GM19025 (cell line): Measurements from ENCODE around the gene DYSF.

Experiments used
- ATAC-seq: cut with Tn5 transposase; IDR thresholded peaks from one replicate; pipeline ENCODE4 v1.9.1; 2021; ENCODE audit warnings: mild to moderate bottlenecking, low read depth, moderate library complexity; ENCODE audit not compliant: unreplicated experiment

Gene DYSF

GRCh38 chr2:71521436-71521950 is 68.1 kb downstream of the DYSF start:
- no peak for ATAC-seq

GRCh38 chr2:71524476-71524875 is 71.1 kb downstream of the DYSF start:
- ATAC-seq, result no peak

- no peak for ATAC-seq
Measured at GRCh38 chr2:71526141-71526540, 72.8 kb downstream of the DYSF start.

GRCh38 chr2:71526975-71527374 is 73.6 kb downstream of the DYSF start:
- ATAC-seq, result no peak

GRCh38 chr2:71528131-71528591 is 74.8 kb downstream of the DYSF start:
- ATAC-seq, result no peak

GRCh38 chr2:71528749-71529148 is 75.4 kb downstream of the DYSF start:
- no peak for ATAC-seq

GRCh38 chr2:71530211-71530610 is 76.8 kb downstream of the DYSF start:
- ATAC-seq, result no peak

- no peak for ATAC-seq
Measured at GRCh38 chr2:71530641-71531332, 77.4 kb downstream of the DYSF start.

GRCh38 chr2:71531522-71532047 is 78.2 kb downstream of the DYSF start:
- no peak for ATAC-seq

GRCh38 chr2:71532327-71532726 is 79.0 kb downstream of the DYSF start:
- no peak for ATAC-seq

- ATAC-seq, result no peak
Measured at GRCh38 chr2:71534201-71534600, 80.8 kb downstream of the DYSF start.

GRCh38 chr2:71534826-71535225 is 81.5 kb downstream of the DYSF start:
- ATAC-seq, result no peak

- ATAC-seq, result no peak
Measured at GRCh38 chr2:71535526-71535925, 82.2 kb downstream of the DYSF start.

GRCh38 chr2:71536226-71536671 is 82.9 kb downstream of the DYSF start:
- no peak for ATAC-seq

- ATAC-seq, result no peak
Measured at GRCh38 chr2:71538241-71538640, 84.9 kb downstream of the DYSF start.

GRCh38 chr2:71538656-71539265 is 85.4 kb downstream of the DYSF start:
- ATAC-seq, result no peak

- ATAC-seq, result no peak
Measured at GRCh38 chr2:71540818-71541217, 87.5 kb downstream of the DYSF start.

GRCh38 chr2:71544919-71545571 is 91.7 kb downstream of the DYSF start:
- ATAC-seq, result no peak

GRCh38 chr2:71545572-71546274 is 92.4 kb downstream of the DYSF start:
- ATAC-seq, result peak; percentile 46

- peak; percentile 55 for ATAC-seq
Measured at GRCh38 chr2:71546275-71546638, 92.9 kb downstream of the DYSF start.
